ENCODE measurements around the gene NUP214.

DNA sequence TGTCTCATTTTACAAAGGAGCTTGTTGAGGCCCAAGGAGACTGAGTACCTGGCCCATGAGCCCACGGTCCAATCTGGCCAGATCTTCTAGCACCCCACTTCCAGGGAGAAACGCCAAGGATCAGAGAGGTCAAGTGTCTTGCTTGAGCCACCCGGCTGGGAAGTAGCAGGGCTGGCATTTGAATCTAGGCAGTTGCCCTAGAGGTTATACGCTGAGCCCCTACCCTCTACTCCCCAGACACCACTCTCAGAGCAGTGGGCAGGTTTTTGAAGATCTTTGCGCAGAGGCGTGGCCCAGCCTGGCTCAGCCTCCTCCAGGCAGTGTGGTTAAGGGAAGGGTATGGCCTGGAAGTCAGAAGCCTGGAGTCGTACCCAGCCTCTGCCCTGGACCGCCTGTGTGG, 5.8 kb upstream of the NUP214 start:
- TF ChIP-seq, protein P1, sequence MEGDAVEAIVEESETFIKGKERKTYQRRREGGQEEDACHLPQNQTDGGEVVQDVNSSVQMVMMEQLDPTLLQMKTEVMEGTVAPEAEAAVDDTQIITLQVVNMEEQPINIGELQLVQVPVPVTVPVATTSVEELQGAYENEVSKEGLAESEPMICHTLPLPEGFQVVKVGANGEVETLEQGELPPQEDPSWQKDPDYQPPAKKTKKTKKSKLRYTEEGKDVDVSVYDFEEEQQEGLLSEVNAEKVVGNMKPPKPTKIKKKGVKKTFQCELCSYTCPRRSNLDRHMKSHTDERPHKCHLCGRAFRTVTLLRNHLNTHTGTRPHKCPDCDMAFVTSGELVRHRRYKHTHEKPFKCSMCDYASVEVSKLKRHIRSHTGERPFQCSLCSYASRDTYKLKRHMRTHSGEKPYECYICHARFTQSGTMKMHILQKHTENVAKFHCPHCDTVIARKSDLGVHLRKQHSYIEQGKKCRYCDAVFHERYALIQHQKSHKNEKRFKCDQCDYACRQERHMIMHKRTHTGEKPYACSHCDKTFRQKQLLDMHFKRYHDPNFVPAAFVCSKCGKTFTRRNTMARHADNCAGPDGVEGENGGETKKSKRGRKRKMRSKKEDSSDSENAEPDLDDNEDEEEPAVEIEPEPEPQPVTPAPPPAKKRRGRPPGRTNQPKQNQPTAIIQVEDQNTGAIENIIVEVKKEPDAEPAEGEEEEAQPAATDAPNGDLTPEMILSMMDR (tag by site-specific recombination; IDR thresholded peaks at IDR 0.05): no peak
- TF ChIP-seq ZBTB21 (tag by site-specific recombination; IDR thresholded peaks at IDR 0.05): no peak
- TF ChIP-seq ZNF174 (tag by site-specific recombination; IDR thresholded peaks at IDR 0.05): no peak
- TF ChIP-seq, protein P2, sequence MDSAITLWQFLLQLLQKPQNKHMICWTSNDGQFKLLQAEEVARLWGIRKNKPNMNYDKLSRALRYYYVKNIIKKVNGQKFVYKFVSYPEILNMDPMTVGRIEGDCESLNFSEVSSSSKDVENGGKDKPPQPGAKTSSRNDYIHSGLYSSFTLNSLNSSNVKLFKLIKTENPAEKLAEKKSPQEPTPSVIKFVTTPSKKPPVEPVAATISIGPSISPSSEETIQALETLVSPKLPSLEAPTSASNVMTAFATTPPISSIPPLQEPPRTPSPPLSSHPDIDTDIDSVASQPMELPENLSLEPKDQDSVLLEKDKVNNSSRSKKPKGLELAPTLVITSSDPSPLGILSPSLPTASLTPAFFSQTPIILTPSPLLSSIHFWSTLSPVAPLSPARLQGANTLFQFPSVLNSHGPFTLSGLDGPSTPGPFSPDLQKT (IDR thresholded peaks at IDR 0.05; ENCODE audit: borderline replicate concordance, low read depth, low read length): no peak
- no peak for TF ChIP-seq ZNF184 (tag by site-specific recombination; IDR thresholded peaks at IDR 0.05)
